ENCODE results near the gene CDH13. TPM values are rescaled to one million over a fixed set of nuclear protein-coding genes. Genes with fewer than 3 reads are reported as not detected.
A peak's percentile ranks its signal among the peaks of the same experiment; 100 is the strongest.

CDH13 gene
- total RNA-seq, 1 donor from 2014 or later = 46.4 TPM

- no peaks in the 10 kb centered on the region for H3K4me1 Mint-ChIP-seq (ENCODE audit: unreplicated experiment)
- peaks cover 6% of the 10 kb centered on the region for H3K9me3 Mint-ChIP-seq
- no peak overlapping the region for H3K4me3 Mint-ChIP-seq
- no peak overlapping the region for H3K27ac Mint-ChIP-seq
- TF ChIP-seq CTCF (conservative IDR thresholded peaks at IDR 0.05) = peak; percentile 32
- H3K36me3 Mint-ChIP-seq = no peaks in the 10 kb centered on the region
- peak; percentile 34 for DNase-seq (ENCODE audit: extremely low spot score, unreplicated experiment)
- H3K27me3 Mint-ChIP-seq = no peaks in the 10 kb centered on the region
Measured at GRCh38 chr16:83606486-83607030, 979.8 kb downstream of the CDH13 start.

GRCh38 chr16:83609178-83609577 is 982.4 kb downstream of the CDH13 start:
- Mint-ChIP-seq H3K4me3 (no peak overlapping the region), H3K27ac (no peak overlapping the region), H3K27me3 (no peaks in the 10 kb centered on the region), H3K4me1 (ENCODE audit: unreplicated experiment) (no peaks in the 10 kb centered on the region), H3K9me3 (peaks cover 10% of the 10 kb centered on the region), H3K36me3 (no peaks in the 10 kb centered on the region)
- no peak for TF ChIP-seq CTCF (conservative IDR thresholded peaks at IDR 0.05)
- no peak for DNase-seq (ENCODE audit: extremely low spot score, unreplicated experiment)

GRCh38 chr16:83615141-83615952 is 988.6 kb downstream of the CDH13 start:
- Mint-ChIP-seq H3K4me1 (ENCODE audit: unreplicated experiment) (no peaks in the 10 kb centered on the region), H3K27ac (no peak overlapping the region), H3K4me3 (no peak overlapping the region), H3K9me3 (peaks cover 4% of the 10 kb centered on the region), H3K36me3 (no peaks in the 10 kb centered on the region), H3K27me3 (no peaks in the 10 kb centered on the region)
- no peak for TF ChIP-seq CTCF (conservative IDR thresholded peaks at IDR 0.05)
- no peak for DNase-seq (ENCODE audit: extremely low spot score, unreplicated experiment)

- Mint-ChIP-seq H3K36me3 (no peaks in the 10 kb centered on the region), H3K27me3 (no peaks in the 10 kb centered on the region), H3K4me1 (ENCODE audit: unreplicated experiment) (no peaks in the 10 kb centered on the region), H3K4me3 (no peak overlapping the region), H3K9me3 (peaks cover 4% of the 10 kb centered on the region), H3K27ac (no peak overlapping the region)
- DNase-seq (ENCODE audit: extremely low spot score, unreplicated experiment) = no peak
- no peak for TF ChIP-seq CTCF (conservative IDR thresholded peaks at IDR 0.05)
Measured at GRCh38 chr16:83615953-83616350, 989.2 kb downstream of the CDH13 start.

- H3K4me1 Mint-ChIP-seq (ENCODE audit: unreplicated experiment) = no peaks in the 10 kb centered on the region
- no peak overlapping the region for H3K27ac Mint-ChIP-seq
- TF ChIP-seq CTCF (conservative IDR thresholded peaks at IDR 0.05) = no peak
- H3K27me3 Mint-ChIP-seq = peaks cover 3% of the 10 kb centered on the region
- no peaks in the 10 kb centered on the region for H3K36me3 Mint-ChIP-seq
- H3K4me3 Mint-ChIP-seq = no peak overlapping the region
- DNase-seq (ENCODE audit: extremely low spot score, unreplicated experiment) = no peak
- H3K9me3 Mint-ChIP-seq = no peaks in the 10 kb centered on the region
Measured at GRCh38 chr16:83619381-83620150, 992.8 kb downstream of the CDH13 start.
